ENCODE measurements around the gene LGR6.
"Not testable (repeated sequence)": the region's sequence is repeated elsewhere in the genome, so short reads cannot be mapped to it uniquely, and the experiment has no call there.

LGR6 gene

DNA sequence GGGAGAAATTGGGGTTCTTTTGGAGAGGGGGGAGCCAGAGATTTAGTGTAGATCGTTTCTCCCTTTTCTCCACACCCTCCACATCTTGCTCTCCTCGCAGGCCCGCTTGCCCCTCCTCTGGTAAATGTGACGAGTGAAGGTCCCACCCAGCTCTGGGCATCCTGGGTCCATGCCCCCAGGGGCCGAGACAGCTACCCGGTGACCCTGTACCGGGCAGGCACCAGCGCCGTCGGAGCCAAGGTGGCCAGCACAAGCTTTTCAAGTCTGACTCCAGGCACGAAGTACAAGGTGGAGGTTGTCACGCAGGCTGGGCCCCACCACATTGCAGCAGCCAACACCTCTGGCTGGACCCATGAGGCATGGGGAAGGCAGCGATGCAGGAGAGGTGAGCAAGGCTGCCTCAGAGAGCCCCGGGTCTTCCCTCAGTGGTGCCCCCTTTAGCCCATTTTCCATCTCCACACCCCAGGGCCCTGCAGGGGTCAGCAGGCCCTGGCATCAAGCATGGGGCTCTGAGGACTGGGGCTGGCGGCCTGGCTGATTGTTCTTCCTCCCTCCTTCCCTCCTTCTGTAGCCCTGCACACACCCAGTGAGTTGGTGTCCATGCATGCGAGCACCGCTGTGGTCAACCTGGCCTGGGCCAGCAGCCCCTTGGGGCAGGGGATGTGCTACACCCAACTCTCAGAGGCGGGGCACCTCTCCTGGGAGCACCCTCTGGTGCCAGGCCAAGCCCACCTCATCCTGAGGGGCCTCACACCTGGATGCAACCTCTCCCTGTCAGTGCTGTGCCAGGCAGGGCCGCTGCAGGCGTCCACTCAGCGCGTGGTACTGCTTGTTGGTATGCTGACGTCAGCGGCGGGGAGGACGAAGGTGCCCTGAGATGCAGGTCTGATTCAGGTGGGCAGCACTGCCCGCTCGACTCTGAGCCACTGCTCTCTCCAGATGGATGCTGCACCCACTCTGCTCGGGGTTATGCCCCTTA, 16.4 kb upstream of the LGR6 start:
- no peak for DNase-seq

DNA sequence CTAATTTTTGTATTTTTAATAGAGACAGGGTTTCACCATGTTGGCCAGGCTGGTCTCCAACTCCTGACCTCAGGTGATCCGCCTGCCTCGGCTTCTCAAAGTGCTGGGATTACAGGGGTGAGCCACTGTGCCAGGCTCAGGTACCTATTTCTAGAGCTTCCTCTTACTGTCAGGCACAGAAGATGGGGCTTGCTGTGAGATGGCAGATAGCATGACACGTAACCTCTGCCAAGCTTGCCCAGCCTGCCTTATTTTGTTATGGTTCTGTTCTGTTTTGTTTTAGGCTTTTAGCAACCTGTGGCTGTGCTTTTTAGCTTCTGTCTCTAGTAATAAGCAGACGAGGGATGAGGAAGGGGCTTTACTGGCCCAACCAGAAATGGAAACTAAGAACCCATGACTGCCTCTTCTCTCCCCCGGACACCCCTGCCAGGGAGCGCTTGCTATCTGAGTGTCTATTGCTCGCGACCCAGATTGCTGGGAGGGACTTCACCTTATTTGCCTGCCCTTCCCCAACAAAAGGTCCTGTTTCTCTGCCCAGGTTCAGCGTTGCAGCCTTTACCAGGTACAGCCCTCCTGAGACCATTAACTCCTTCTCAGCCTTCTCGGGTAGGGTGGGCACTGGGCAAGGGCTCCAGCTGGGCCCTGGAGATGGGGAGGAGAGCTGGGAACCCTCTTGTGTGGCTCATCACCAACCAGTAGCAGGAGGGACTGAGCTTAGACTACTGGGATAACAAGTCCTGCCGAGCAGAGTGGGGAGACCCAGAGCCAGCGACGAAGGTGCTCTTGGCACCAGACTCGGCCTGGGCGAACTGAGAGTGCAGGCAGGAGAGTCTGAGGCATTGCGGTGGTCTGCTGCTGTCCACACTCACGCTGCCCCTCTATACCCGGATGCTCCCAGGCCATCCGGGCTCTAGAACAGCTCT, 13.5 kb upstream of the LGR6 start:
- DNase-seq: no peak

DNA sequence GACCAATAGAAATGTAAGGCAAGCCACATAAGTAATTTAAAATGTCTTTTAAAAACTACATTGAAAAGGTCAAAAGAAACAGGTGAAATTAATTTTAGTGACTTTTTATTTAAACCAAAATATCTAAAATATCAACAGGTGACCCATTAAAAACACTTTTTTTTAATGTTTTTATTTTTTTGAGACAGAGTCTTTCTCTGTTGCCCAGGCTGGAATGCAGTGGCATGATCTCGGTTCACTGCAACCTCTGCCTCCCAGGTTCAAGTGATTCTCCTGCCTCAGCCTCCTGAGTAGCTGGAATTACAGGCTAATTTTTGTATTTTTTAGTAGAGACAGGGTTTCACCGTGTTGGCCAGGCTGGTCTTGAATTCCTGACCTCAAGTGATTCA, 12.9 kb upstream of the LGR6 start:
- DNase-seq: not testable (repeated sequence)

DNA sequence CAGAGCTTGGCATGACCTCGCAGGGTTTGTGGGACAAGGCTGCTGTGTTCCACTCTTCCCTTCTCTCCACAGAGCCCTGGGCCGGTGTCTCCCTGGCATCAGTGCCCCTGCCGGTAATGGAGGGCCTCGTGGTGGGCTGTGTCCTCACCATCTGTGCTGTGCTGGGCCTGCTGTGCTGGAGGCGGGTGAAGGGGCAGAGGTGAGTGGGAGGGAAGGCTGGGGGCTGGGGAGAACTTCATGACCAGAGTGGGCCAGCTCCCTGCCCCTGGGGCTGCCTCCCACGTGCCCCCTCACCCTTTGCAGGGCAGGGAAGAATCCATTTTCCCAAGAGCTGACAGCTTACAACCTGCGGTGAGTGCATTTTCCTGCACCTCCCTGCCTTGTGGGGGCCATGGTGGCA, 12.0 kb upstream of the LGR6 start:
- no peak for DNase-seq

DNA sequence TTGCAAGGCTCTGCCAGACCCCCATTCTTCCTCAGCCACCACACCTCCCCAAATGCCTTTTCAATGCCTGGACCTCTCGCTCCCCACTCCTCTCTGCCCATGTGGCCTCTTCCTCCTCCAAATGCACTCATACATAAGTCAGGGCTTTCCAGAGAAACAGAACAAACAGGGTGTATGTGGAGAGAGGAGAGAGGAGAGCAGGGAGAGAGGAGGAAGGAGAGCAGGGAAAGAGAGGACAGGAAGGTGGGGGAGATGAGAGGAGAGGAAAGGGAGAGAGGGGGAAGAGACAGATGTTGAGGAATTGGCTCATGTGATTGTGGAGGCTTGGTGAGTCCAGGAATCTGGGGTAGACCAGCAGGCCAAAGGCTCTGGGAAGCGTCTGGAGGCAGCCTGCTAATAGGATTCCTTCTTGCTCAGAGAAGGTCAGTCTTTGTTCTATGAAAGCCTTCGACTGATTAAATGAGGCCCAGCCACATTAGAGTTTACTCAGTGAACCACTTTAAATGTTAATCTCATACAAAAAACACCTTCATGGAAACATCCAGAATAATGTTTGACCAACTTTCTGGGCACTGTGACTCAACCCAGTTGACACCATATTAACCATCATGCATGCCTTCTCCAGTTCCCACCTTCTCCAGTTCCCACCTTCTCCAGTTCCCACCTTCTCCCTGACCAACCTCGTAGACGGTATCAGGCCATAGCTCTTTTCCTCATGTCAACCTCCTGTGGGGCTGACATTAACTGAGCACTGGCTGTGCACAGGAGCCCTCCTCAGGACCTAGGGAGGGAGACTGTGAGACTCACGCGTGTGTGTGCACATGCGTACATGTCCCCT, 11.3 kb upstream of the LGR6 start:
- no peak for DNase-seq

DNA sequence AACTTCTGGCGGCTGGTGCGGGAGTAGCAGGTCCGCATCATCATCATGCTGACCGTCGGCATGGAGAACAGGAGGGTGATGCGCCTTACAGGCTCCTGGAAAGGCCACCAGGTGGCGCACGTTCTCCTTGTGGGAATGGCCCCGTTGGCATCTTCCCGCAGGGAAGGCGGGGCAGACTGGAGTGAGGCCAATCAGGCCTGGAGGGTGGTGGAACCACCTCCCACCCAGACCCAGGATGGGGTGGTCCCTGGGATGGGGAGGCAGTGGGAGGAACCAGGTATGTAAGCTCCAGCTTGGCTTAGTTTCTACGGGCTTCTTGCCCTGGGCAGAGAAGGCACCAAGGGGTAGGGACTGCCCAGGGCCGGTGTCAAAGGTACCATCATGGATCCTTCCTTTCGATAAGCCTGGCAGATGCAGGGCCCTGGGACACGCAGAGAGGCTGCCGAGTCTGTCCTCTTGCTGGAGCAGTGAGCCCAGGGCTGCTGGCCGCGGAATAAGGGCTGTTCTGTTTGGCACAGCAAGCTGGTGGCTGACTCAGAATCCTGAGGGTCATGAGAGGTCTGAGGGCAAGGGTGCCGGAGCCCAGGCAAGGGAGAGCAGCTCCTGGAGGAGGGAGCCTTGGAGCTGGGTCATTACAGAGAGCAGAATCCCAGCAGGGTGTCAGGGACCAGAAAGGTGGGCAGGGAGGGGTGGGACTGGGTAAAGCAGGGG, 8.7 kb upstream of the LGR6 start:
- DNase-seq: peak; percentile 97

DNA sequence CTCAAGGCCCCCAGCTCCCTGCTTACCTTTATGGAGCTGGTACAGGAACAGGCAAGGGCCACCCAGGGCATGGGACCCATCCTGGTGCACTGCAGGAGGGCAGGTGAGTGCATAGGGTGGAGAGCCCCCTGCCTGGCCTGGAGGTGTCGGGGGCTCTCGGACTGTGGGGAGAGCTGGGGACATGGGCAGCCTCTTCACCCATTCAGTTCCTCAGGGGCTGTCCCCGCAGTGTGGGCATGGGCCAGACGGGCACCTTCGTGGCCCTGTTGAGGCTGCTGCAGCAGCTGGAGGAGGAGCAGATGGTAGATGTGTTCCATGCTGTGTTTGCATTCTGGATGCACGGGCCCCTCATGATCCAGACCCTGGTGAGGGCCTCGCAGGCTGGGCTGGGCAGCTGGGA, 7.3 kb upstream of the LGR6 start:
- no peak for DNase-seq

DNA sequence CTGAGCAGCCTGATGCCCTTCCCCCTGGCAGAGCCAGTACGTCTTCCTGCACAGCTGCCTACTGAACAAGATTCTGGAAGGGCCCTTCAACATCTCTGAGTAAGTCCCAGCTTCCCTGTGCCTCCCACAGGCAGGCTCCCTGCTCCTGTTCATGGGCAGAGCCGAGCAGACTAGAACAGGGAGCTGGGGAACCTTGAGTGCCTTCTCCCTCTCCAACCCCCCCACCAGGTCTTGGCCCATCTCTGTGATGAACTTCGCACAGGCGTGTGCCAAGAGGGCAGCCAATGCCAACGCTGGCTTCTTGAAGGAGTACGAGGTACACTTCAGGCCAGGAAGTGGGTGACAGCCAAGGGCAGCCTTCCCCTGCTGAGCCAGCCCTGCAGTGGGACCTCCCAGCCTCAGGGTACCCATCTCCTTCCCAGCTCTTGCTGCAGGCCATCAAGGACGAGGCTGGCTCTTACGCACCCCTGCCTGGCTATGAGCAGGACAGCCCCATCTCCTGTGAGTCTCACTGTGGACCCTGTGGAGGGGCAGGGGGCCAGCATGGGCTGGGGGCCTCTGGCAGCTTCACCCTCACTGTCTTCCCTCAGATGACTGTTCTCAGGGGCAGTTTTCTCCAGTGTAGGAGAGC, 6.4 kb upstream of the LGR6 start:
- DNase-seq: no peak

DNA sequence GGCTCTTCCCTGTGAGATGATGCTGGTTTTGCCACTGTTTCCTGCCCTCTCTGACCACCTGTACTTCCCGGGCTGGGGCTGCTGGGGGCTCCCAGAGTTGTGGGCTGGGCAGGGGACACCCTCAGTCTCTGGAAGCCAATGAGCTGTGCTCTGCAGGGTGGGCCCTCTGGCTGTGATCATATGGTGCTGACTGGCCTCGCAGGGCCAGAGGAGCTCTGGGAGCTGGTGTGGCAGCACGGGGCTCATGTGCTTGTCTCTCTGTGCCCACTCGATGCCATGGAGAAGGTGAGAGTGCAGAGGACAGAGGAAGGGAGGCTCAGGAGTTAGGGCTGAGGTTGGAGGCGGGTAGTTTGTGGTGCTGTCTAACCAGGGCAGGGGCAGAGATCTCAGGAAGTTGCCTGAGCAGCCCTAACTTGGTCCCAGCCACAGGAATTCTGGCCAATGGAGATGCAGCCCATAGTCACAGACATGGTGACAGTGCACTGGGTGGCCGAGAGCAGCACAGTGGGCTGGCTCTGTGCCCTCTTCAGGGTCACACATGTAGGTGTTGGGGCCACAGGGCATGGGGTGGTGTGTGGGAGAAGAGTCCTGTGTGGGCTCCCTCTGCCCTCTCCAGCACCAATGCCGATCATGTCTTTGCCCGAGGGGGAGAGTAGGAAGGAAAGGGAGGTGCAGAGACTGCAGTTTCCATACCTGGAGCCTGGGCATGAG, 5.7 kb upstream of the LGR6 start:
- no peak for DNase-seq

DNA sequence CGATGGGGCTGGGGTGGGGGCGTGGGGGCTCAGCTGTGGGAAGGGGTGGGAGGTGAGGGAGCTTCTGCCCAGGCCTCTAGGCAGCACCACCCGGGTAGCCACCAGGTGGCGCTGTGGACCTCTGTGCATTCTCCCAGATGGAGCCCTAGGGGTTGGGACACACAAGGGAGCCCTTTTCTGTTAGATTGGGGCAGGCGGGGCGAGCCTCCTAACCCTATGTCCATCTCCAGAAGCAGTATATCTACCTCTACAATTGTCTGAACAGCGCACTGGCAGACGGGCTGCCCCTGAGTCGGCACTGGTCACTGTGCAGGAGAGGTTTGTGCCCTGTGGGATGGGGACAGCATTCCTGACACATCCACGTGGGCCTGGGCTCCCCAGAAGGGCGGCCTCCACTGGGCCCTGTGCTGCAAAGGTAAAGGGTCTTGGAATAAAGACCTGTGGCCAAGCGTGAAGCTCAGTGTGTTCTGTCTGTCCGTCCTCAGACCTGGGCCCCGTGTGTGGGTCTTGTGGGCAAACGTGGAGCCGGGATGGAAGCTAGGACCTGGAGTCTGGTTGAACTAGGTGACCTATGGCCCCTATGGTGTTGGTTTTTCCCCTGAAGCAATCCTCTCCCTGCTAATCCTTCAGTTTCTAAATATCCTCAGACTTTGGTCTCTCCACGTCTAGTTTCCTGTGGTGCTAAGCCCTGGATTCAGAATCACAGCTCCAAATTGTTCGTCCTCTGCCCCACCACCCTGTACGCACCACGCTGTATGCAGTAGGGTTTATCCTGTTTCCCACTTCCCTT, 4.4 kb upstream of the LGR6 start:
- DNase-seq: peak; percentile 88

DNA sequence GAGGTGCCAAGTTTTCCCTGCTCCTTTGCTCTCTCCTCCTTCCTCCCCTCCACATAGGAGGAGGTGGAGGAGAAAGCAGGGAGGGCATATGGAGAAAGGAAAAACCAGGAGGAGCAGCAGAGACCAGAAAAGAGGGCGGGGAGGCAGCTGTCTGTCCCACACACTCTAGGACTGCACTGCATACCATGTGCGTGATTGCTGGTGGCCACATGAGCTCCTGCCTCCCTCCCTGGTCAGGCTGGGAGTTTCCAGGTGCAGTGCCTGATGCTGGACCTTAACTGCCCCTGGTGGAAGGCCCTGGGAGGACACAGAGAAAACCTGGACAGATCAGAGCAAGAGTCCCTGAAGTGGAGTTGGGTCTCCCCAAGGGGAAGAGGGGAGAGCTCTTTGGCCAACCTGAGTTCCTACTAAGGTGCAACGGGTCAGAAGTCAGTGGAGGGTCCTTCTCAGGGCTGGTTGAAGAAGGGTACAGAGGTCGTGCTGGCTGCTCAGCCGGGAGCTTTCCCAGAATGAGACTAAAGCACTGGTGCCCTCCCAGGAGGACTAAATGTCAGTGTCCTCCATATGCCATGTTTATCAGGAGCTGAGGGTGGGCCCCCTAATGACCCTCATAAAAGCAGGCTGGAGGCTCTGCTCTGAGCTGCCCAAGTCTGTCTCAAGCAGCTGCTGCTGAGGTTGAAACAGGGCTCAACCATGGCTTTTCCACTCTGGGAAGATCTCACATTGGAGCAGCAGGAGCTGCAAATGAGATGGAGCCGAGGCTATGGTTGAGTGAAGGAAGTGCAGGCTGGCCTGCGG, 3.5 kb upstream of the LGR6 start:
- peak; percentile 74 for DNase-seq

DNA sequence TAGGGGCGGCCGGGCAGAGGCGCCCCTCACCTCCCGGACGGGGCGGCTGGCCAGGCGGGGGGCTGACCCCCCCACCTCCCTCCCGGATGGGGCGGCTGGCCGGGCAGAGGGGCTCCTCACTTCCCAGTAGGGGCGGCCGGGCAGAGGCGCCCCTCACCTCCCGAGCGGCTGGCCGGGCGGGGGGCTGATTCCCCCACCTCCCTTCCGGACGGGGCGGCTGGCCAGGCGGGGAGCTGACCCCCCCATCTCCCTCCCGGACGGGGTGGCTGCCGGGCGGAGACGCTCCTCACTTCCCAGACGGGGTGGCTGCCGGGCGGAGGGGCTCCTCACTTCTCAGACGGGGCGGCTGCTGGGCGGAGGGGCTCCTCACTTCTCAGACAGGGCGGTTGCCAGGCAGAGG, 2.2 kb upstream of the LGR6 start:
- not testable (repeated sequence) for DNase-seq

DNA sequence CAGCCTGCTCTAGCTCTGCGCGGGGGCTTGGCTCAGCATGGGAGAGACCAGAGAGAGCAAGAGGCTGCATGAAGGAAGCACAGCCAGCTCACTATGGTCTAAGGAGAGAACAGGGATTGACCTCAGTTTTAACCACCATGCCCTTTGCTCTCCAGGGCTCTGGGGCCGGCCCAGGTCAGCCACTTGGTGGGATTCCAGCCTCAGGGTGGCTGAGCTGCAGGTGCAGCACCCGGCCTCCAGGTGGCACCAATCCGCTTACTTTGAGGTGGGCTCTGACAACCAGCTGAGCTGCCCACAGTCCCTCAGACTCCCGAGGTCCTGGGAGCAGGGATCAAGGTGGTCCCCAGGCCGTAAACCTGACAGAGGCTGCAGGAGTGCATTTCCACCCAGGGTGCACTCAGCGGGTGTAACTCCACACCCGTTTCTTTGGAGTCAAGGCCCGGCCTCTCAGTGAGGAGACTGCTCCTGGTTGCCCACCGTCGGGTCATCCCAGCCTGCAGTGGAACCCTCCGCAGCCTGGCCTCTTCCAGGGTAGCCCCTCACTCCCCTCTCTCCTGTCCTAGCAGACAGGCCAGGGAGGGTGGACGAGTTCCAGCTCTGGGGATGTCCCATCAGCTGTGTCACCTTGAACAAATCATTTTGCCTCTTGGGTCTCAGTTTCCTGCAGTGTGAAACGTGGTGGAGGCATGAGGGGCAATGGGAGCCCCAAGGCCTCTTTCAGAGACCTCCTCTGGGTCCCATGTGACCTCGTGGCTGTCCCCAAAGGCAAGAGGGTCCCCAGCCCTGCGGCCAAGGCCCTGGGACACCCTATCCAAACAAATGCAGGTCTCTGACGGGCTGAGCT, 607 bp upstream of the LGR6 start:
- DNase-seq: peak; percentile 80

DNA sequence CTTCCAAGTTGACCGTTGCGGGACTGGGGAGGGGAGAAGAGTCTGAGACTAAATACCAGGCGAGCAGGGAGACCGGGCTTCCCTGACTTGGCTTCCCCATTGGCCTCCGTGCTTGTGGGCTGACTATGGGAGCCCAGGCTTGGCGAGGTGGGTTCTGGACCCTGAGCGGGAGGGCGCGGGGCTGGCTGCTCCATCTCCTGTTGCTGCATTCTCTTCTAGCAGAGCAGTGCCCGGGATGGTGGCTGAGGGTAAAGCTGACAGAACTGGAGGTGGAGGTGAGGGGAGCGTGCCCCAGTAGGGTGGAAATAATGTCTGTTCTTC, 689 bp downstream of the LGR6 start:
- DNase-seq: no peak

DNA sequence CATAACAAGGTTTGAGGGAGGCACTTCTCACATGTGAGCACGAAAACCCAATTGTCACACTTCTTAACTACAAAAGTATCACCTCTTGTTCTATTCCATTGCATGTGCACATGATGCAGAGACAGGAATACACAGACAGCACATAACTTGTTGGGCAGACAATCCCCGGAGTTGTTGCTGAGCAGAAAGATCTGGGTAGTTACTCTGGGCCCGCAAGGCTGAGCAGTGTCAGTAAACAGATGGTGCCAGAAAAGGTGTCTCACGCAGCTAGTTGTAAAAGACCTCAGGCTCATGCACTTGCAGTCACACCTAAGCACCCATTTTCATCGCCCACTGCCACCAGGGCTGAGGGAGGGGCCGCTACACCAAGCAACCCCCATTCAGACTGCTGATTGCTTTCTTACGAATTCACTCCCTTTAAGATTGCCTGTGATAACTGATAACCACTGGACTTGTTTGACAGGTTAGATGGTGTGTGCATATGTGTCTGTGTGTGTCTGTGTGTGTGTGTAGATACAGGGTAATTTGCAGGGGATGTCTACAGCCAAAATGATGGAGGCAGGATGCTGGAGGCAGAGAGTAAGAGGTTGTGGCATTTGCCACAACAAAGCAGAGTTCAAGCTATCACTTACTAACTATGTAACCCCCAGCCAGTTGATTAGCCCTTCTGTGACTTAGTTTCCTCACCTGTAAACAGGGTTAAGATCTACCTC, 4.2 kb downstream of the LGR6 start:
- DNase-seq: no peak

DNA sequence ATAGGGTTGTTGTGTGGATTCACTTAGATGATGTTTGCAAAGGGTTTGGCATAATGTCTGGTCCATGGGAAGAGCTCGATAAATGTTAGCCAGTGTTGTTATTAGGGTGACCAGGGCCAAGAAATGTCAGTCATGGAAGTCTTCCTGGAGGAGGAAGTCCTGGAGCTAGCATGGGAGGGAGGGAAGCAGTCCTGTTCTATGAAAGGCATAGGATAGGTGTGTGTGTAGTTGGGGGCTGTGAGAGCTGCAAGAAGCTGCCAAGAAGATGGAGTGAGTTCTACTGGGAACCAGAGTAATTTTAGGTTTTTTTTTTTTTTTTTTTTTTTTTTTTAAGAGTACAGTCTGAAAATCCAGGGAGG, 4.7 kb downstream of the LGR6 start:
- DNase-seq: no peak

DNA sequence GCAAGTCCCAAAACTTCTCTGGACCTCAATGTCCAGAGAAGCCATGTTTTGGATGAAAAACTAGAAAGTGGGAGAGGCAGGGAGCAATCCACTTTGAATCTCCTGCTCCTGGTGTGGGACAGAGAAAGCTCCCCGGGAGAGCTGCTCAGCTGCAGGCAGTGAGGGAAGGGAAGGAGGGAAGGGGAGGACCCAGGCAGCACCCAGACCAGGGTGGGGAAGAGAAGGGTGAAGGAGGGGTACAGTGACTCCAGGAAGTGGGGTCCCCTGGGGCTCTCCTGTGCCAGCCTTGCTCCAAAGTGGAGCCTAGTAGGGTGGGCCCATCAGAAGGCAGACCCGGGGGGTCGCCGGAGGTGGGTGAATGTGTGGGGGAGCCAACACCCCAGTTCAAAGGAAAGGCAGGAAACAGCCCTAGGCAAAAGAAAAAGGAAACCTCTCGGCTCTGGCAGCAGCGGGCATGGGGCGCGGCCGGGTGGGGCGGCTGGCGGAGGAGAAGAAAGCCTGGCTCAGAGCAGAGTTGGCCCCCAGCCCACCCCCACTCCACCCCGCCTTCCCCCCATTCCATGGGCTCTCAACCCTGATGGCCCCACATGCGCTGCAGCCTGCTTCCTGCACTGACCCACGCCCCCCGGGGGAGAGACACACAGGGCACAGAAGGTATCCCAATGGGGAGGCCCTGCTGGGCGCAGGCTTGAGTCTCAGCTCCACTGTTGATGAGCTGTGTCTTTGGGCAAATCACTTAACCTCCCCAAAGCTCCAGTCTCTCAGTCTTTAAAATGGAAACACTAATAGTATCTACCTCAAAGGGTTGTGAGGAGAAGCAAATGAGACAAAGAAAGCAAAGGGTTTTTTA, 5.7 kb downstream of the LGR6 start:
- DNase-seq: no peak
